HFF-Myc (cell line): ENCODE results near the gene OR51S1.
"Not testable (repeated sequence)": the region's sequence is repeated elsewhere in the genome, so short reads cannot be mapped to it uniquely, and the experiment has no call there.

ENCODE experiments used
- DNase-seq: peaks from one replicate; pipeline ENCODE4 v3.0.0-alpha.2; 2011; ENCODE audit warnings: low read depth; ENCODE audit errors: extremely low read depth
- H3K4me3 ChIP-seq: replicated peaks from 2 replicates; pipeline ENCODE4 v1.5.1; 2011; ENCODE audit warnings: low read depth, mild to moderate bottlenecking, control low read depth, low read length
- CTCF ChIP-seq: IDR thresholded peaks from 2 replicates; pipeline ENCODE4 v1.5.1; 2012; ENCODE audit warnings: mild to moderate bottlenecking, low read depth, low read length, control low read depth; ENCODE audit errors: missing control alignments

The OR51S1 gene

GRCh38 chr11:4809246-4809645 is 39.8 kb downstream of the OR51S1 start:
- no peak for TF ChIP-seq CTCF
- DNase-seq = no peak
- H3K4me3 ChIP-seq = no peak overlapping the region

GRCh38 chr11:4808476-4808875 is 40.5 kb downstream of the OR51S1 start:
- no peak for DNase-seq
- no peak for TF ChIP-seq CTCF

GRCh38 chr11:4804280-4804679 is 44.7 kb downstream of the OR51S1 start, which contains the start of gene OR52R1:
Gene OR52R1 (minus strand): TSS chr11:4804380. CDS start chr11:4804380, 0 bp downstream.
- no peak for DNase-seq
- no peak for TF ChIP-seq CTCF
- no peak within 1 kb of the TSS for H3K4me3 ChIP-seq

More at GRCh38 chr11:4808476-4808875, 40.5 kb downstream of the OR51S1 start:
- H3K4me3 ChIP-seq = no peak overlapping the region

- not testable (repeated sequence) for H3K4me3 ChIP-seq, DNase-seq
Measured at GRCh38 chr11:4801316-4801715, 47.7 kb downstream of the OR51S1 start.

GRCh38 chr11:4798427-4799183 is 50.4 kb downstream of the OR51S1 start:
- no peak overlapping the region for H3K4me3 ChIP-seq
- no peak for TF ChIP-seq CTCF
- DNase-seq = no peak
